IPS-18a (cell line): ENCODE measurements around the gene AIP.

Experiments used
- H3K27ac ChIP-seq: one replicate; pipeline ENCODE4 v1.5.1; 2013; ENCODE audit warnings: low read length
- H3K27me3 ChIP-seq: one replicate; pipeline ENCODE4 v1.6.1; 2013; ENCODE audit warnings: mild to moderate bottlenecking, low read length; ENCODE audit not compliant: control insufficient read depth, insufficient read depth
- H3K36me3 ChIP-seq: one replicate; pipeline ENCODE4 v1.6.1; 2013; ENCODE audit warnings: low read depth, low read length; ENCODE audit not compliant: control insufficient read depth
- H3K4me1 ChIP-seq: one replicate; pipeline ENCODE4 v1.6.1; 2013; ENCODE audit warnings: low read depth, low read length; ENCODE audit not compliant: control insufficient read depth
- H3K4me3 ChIP-seq: one replicate; pipeline ENCODE4 v1.5.1; 2013; ENCODE audit warnings: low read length
- H3K9ac ChIP-seq: one replicate; pipeline ENCODE4 v1.6.1; 2013; ENCODE audit warnings: mild to moderate bottlenecking, low read length, moderate library complexity
- H3K9me3 ChIP-seq: one replicate; pipeline ENCODE4 v1.6.1; 2013; ENCODE audit warnings: low read depth, low read length; ENCODE audit not compliant: control insufficient read depth

Gene AIP

DNA sequence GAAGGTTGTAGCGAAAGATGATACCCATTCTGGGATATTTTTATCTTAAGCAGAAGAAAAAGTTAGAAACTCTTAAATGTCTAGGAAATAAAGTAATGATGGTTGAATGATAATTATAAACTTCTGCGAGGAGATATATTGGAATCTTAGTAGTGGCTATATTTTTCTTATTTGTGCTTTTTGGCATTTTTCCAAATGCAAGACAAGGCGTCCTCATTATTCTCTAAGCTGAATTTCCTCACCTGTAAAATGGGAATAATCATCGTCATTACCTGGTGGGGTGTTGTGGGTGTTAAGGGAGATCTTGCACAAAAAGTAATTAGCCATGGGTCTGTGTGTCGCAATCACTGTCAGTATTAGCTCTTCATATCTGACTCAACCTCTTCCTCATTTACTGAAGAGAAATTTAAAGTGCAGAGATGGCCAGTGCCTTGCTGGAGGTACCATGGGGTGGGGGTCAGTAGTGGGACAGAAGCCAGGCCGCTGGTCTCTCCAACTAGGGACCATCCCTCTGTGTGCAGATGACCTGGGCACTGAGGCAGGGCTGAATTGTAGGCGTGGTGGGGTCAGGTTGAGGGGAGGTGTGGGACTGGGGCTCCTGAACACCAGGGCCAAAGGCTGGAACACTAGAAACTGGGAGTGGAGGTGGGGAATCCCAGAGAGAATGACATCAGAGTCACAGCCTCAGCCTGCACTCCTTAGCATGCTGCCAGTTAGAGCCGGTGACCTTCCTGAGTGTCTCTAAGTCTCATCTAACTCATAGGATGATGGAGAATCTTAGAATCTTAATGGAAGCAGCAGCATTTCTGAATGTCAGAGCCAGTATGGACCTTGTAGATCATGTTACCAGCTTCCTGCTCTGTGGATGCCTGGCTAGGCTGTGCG is 18.2 kb downstream of the AIP start:
- Histone ChIP-seq H3K9ac (no peak overlapping the region), H3K4me1 (peaks cover 11% of the 10 kb centered on the region), H3K4me3 (no peak overlapping the region), H3K9me3 (no peaks in the 10 kb centered on the region), H3K36me3 (no peaks in the 10 kb centered on the region), H3K27me3 (peaks cover 13% of the 10 kb centered on the region), H3K27ac (no peak overlapping the region)

DNA sequence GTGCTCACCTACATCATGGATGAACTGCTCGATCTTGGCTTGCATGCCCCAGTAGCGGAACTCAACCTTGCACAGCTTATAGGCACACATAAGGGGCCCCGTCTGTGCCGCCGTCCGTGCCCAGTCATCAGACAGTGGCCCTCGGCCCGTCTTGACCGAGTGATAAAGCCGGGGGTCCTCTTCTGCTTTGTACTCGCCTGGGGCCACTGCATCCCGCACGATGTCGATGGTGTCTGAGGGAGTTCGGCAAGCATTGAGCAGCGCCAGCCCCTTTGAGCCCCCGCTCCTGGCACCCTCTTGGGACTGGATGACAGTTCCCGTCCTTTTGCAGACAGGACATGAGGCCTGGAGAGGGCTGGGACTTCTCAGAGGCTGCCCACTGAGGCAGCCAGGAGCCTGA is 19.0 kb downstream of the AIP start:
- Histone ChIP-seq H3K4me1 (peaks cover 11% of the 10 kb centered on the region), H3K9me3 (no peaks in the 10 kb centered on the region), H3K27ac (no peak overlapping the region), H3K36me3 (no peaks in the 10 kb centered on the region), H3K27me3 (peaks cover 13% of the 10 kb centered on the region), H3K4me3 (no peak overlapping the region), H3K9ac (no peak overlapping the region)

DNA sequence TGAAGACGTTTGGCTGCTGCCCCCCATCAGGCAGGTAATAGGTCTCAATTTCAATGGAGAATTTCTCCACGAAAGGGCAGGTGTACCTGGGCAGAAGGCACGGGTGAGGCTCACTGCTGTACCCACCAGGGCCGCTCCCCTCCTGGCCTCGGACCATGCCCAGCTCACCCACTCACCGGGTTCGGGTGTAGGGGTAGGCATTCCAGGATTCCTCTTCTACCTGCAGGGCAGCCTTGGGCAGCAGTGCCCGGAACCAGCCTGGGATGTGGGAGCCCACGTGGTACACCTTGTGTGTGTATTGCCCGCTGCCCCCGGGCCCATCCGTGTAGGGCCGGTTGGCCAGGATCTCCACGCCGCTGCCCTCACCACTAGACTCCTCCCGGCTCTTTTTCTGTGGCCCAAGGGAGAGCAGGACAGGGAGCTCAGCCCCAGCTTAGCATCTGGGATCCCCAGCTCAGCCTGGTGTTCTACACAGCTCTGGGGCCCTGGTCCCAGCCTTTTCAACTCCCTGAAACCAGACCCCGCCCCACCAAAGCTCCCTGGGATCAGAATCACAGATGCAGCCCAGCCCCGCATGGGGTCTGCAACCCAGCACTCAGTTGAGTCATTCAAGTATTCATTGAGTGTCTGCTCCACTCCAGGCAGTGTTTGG is 19.6 kb downstream of the AIP start:
- H3K9me3 ChIP-seq = no peaks in the 10 kb centered on the region
- no peak overlapping the region for H3K4me3 ChIP-seq
- peaks cover 17% of the 10 kb centered on the region for H3K4me1 ChIP-seq
- H3K9ac ChIP-seq = no peak overlapping the region
- no peak overlapping the region for H3K27ac ChIP-seq
- H3K27me3 ChIP-seq = peaks cover 13% of the 10 kb centered on the region
- H3K36me3 ChIP-seq = no peaks in the 10 kb centered on the region

GRCh38 chr11:67503119-67504004 is 20.5 kb downstream of the AIP start:
- H3K4me3 ChIP-seq = peak overlapping the region; percentile 83
- H3K27ac ChIP-seq = no peak overlapping the region
- no peaks in the 10 kb centered on the region for H3K9me3 ChIP-seq
- no peak overlapping the region for H3K9ac ChIP-seq
- no peaks in the 10 kb centered on the region for H3K36me3 ChIP-seq
- peaks cover 13% of the 10 kb centered on the region for H3K27me3 ChIP-seq
- peaks cover 17% of the 10 kb centered on the region for H3K4me1 ChIP-seq

- peak overlapping the region; percentile 83 for H3K4me3 ChIP-seq
- H3K27ac ChIP-seq = no peak overlapping the region
- peaks cover 13% of the 10 kb centered on the region for H3K27me3 ChIP-seq
- no peaks in the 10 kb centered on the region for H3K9me3 ChIP-seq
- H3K36me3 ChIP-seq = no peaks in the 10 kb centered on the region
- H3K4me1 ChIP-seq = peaks cover 19% of the 10 kb centered on the region
- H3K9ac ChIP-seq = peak overlapping the region; percentile 32
These were observed 21.5 kb downstream of the AIP start for GRCh38 chr11:67504005-67504949.

GRCh38 chr11:67504950-67505581 is 22.2 kb downstream of the AIP start, which contains the start of gene PITPNM1:
TSS of gene PITPNM1 (minus strand) at chr11:67505363. CDS start at chr11:67504180, 1,183 bp downstream.
- Histone ChIP-seq H3K36me3 (no peaks in the 10 kb centered on the region), H3K4me3 (peak within 1 kb of the TSS; percentile 83), H3K27ac (no peak within 1 kb of the TSS), H3K4me1 (peaks cover 19% of the 10 kb centered on the region), H3K9me3 (no peaks in the 10 kb centered on the region), H3K27me3 (peaks cover 13% of the 10 kb centered on the region), H3K9ac (peak within 1 kb of the TSS; percentile 32)

GRCh38 chr11:67505605-67506396 is 23.0 kb downstream of the AIP start:
- Histone ChIP-seq H3K27me3 (peaks cover 13% of the 10 kb centered on the region), H3K4me1 (peaks cover 19% of the 10 kb centered on the region), H3K27ac (no peak overlapping the region), H3K36me3 (no peaks in the 10 kb centered on the region), H3K9me3 (no peaks in the 10 kb centered on the region), H3K9ac (no peak overlapping the region), H3K4me3 (peak overlapping the region; percentile 83)

- H3K4me1 ChIP-seq = peaks cover 19% of the 10 kb centered on the region
These were observed 23.7 kb downstream of the AIP start for GRCh38 chr11:67506426-67507051.

GRCh38 chr11:67507242-67507863 is 24.5 kb downstream of the AIP start:
- Histone ChIP-seq H3K9me3 (no peaks in the 10 kb centered on the region), H3K4me3 (peak overlapping the region; percentile 95), H3K36me3 (no peaks in the 10 kb centered on the region), H3K9ac (peak overlapping the region; percentile 16), H3K4me1 (peaks cover 19% of the 10 kb centered on the region), H3K27me3 (peaks cover 18% of the 10 kb centered on the region), H3K27ac (no peak overlapping the region)

More at GRCh38 chr11:67506426-67507051, 23.7 kb downstream of the AIP start:
- H3K4me3 ChIP-seq = no peak overlapping the region
- no peaks in the 10 kb centered on the region for H3K36me3 ChIP-seq
- no peak overlapping the region for H3K27ac ChIP-seq
- peaks cover 18% of the 10 kb centered on the region for H3K27me3 ChIP-seq
- H3K9ac ChIP-seq = no peak overlapping the region
- H3K9me3 ChIP-seq = no peaks in the 10 kb centered on the region
